NCI-H1105 (cell line): ENCODE data around the gene FAM221B.

Experiments used
- DNase-seq: peaks from one replicate; lab custom pipeline; 2025; lab: John Stamatoyannopoulos, UW

FAM221B gene

GRCh38 chr9:35816708-35817107 is 11.8 kb downstream of the FAM221B start:
- no peak for DNase-seq

- peak; percentile 97 for DNase-seq
These were observed 13.5 kb downstream of the FAM221B start, which contains the start of gene HINT2 for GRCh38 chr9:35814841-35815543. HINT2 (minus strand) TSS chr9:35815042; CDS start chr9:35814979, 63 bp downstream.

- DNase-seq, result no peak
These were observed 14.3 kb downstream of the FAM221B start for GRCh38 chr9:35814106-35814840.

- DNase-seq, result no peak
These were observed 15.0 kb downstream of the FAM221B start for GRCh38 chr9:35813434-35814105.

GRCh38 chr9:35812025-35812602 is 16.4 kb downstream of the FAM221B start, which contains the start of gene SPAG8:
SPAG8 (minus strand) TSS chr9:35812262; CDS start chr9:35812147, 115 bp downstream.
- peak; percentile 96 for DNase-seq

- no peak for DNase-seq
These were observed 17.0 kb downstream of the FAM221B start for GRCh38 chr9:35811381-35812024.

- DNase-seq, result no peak
These were observed 18.4 kb downstream of the FAM221B start for GRCh38 chr9:35810122-35810521.

- DNase-seq, result no peak
These were observed 20.1 kb downstream of the FAM221B start for GRCh38 chr9:35808433-35808832.

- DNase-seq, result no peak
These were observed 22.4 kb downstream of the FAM221B start for GRCh38 chr9:35806101-35806500.

GRCh38 chr9:35801328-35802128 is 27.0 kb downstream of the FAM221B start:
- no peak for DNase-seq

GRCh38 chr9:35800530-35800929 is 28.0 kb downstream of the FAM221B start:
- DNase-seq, result no peak

GRCh38 chr9:35798658-35799374 is 29.7 kb downstream of the FAM221B start:
- DNase-seq, result no peak

GRCh38 chr9:35797311-35798109 is 31.0 kb downstream of the FAM221B start:
- no peak for DNase-seq

- no peak for DNase-seq
These were observed 32.8 kb downstream of the FAM221B start for GRCh38 chr9:35795695-35796094.

GRCh38 chr9:35793461-35793860 is 35.1 kb downstream of the FAM221B start:
- DNase-seq, result no peak

GRCh38 chr9:35792826-35793225 is 35.7 kb downstream of the FAM221B start:
- DNase-seq, result no peak

- no peak for DNase-seq
These were observed 36.3 kb downstream of the FAM221B start for GRCh38 chr9:35792024-35792813.

GRCh38 chr9:35791297-35791921 is 37.1 kb downstream of the FAM221B start, which contains the start of gene NPR2:
NPR2 (plus strand) TSS chr9:35791591; CDS start chr9:35792409, 818 bp downstream.
- DNase-seq, result no peak
